ENCODE results near the gene DERA. TPM values are rescaled to one million over a fixed set of nuclear protein-coding genes. Genes with fewer than 3 reads are reported as not detected.

The DERA gene
- total RNA-seq, 1 donor from 2014 or later, result 44.9 TPM

DNA sequence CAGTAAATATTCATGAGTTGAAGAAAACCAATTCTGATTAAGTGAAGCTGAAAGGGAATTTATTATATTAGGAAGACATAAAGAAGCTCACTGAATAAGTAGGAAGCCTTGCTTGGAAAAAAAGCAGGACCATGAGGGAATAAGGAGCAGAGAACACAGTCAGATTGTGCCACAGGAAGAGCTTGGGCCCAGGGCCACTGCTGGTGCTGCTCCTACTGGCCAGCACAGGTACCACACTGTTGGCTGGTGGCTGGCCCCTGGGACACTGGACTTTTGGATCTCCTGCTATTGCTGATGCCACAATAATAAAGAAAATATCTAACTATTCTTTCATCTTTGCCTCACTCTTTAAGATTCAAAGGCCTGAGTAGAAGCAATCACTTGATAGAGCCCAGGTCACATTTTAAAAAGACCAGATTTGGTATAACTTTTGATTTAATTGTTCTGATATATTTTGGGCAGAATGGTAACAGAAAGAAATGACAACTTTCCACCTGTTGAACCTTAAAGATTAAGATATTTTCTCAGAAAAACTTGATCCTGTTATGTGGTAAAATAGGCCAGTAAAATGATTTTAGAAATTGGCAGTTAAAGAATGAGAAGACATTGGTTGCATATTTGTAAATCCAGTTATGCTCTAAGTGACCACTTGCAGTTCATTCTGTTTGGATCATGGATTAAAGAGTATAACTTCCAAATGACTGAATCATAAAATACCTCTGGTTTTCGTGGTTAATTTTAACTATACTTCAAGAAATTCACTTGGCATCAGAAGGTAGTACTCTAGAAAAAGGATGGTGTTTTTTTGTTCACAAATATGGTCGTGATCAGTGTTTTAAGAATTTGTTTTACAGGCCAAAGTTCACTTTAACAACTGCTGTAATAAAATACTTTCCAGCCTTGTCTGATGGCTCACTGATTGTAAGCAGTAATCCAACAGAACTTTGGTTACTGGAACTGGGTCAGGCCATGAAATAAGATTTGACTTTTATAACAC, 68.3 kb downstream of the DERA start:
- H3K4me1 ChIP-seq (ENCODE audit: control insufficient read depth in 3 of 3, insufficient read depth in 3 of 3, low read length in 3 of 3), result peaks cover 4 to 7% (median 5%) of the 10 kb centered on the region in 3 donors
- peaks cover 0 to 17% (median 8%) of the 10 kb centered on the region in 3 donors for H3K36me3 ChIP-seq (ENCODE audit: control insufficient read depth in 3 of 3, insufficient read depth in 3 of 3, low read length in 3 of 3)
- H3K27ac ChIP-seq (ENCODE audit: low read depth, low read length), result peak overlapping the region; percentile 27
- no peaks in the 10 kb centered on the region for H3K9me3 ChIP-seq (ENCODE audit: control insufficient read depth in 3 of 3, low read length in 3 of 3)
- H3K9ac ChIP-seq (ENCODE audit: low read depth in 1 of 3, low read length in 3 of 3), result no peak overlapping the region
- no peak overlapping the region for H3K4me3 ChIP-seq (ENCODE audit: low read length in 3 of 3)
- no peaks in the 10 kb centered on the region for H3K27me3 ChIP-seq (ENCODE audit: control insufficient read depth in 3 of 3, insufficient read depth in 3 of 3, low read length in 3 of 3)

DNA sequence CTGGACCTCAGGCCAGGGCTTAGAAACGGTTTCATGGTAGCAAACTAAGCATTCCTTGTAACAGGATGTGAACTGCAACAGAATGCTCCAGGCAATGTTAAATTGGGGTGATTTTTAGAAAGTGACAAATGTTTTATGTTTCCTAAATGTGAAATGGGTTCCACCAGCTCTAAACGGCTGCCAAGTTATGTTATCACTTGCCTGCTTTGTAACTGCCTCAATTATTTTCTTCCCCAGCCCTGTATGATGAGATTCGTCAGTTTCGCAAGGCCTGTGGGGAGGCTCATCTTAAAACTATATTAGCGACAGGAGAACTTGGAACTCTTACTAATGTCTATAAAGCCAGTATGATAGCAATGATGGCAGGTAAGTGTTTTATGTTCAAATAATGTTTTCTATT, 70.9 kb downstream of the DERA start:
- no peak overlapping the region for H3K27ac ChIP-seq (ENCODE audit: low read depth, low read length)
- peaks cover 0 to 16% (median 8%) of the 10 kb centered on the region in 3 donors for H3K36me3 ChIP-seq (ENCODE audit: control insufficient read depth in 3 of 3, insufficient read depth in 3 of 3, low read length in 3 of 3)
- H3K9ac ChIP-seq (ENCODE audit: low read depth in 1 of 3, low read length in 3 of 3), result no peak overlapping the region
- H3K4me3 ChIP-seq (ENCODE audit: low read length in 3 of 3), result no peak overlapping the region
- H3K9me3 ChIP-seq (ENCODE audit: control insufficient read depth in 3 of 3, low read length in 3 of 3), result no peaks in the 10 kb centered on the region
- no peaks in the 10 kb centered on the region for H3K27me3 ChIP-seq (ENCODE audit: control insufficient read depth in 3 of 3, insufficient read depth in 3 of 3, low read length in 3 of 3)
- H3K4me1 ChIP-seq (ENCODE audit: control insufficient read depth in 3 of 3, insufficient read depth in 3 of 3, low read length in 3 of 3), result peaks cover 4 to 7% (median 5%) of the 10 kb centered on the region in 3 donors

DNA sequence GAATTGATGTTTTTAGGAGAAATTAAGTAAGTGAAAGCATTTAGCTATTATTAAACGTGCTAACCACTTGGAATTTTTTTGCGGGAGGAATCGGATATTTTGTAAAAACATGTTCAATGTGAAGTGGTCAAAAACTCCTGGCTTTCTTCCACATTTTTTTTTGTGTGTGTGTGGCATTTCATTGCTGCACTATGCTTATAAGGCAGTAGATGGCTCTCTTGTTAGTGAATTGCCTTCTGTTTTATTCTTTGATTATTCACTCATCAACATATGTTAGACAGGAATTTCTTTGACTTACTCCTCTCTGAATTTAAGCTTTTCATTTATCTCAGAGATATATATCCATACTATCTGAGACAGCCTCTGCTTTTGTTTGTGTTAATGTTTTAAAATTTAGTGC, 71.3 kb downstream of the DERA start:
- Histone ChIP-seq H3K27me3 (ENCODE audit: control insufficient read depth in 3 of 3, insufficient read depth in 3 of 3, low read length in 3 of 3) (no peaks in the 10 kb centered on the region), H3K4me1 (ENCODE audit: control insufficient read depth in 3 of 3, insufficient read depth in 3 of 3, low read length in 3 of 3) (peaks cover 4 to 7% (median 5%) of the 10 kb centered on the region in 3 donors), H3K9me3 (ENCODE audit: control insufficient read depth in 3 of 3, low read length in 3 of 3) (no peaks in the 10 kb centered on the region), H3K36me3 (ENCODE audit: control insufficient read depth in 3 of 3, insufficient read depth in 3 of 3, low read length in 3 of 3) (peaks cover 0 to 13% (median 8%) of the 10 kb centered on the region in 3 donors), H3K9ac (ENCODE audit: low read depth in 1 of 3, low read length in 3 of 3) (no peak overlapping the region), H3K4me3 (ENCODE audit: low read length in 3 of 3) (no peak overlapping the region), H3K27ac (ENCODE audit: low read depth, low read length) (no peak overlapping the region)

DNA sequence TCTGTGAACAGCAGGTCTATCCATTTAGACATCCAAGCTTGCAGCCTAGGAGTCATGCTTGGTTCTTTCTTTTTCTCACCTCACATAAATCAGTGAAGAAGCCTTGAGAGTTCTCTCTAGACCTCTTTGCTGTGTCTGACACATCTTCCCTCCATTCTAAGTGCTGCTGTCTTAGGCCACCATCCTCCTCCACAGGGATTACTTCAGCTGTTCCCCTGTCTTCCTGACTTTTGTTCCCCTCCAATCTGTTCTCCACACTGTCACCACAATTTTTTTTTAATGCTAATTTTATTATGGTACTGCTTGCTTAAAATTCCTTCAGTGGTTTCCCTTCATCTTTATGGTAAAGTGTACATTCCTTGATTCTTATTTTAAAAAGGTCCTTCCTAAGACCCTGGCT, 71.8 kb downstream of the DERA start:
- Histone ChIP-seq H3K4me1 (ENCODE audit: control insufficient read depth in 3 of 3, insufficient read depth in 3 of 3, low read length in 3 of 3) (peaks cover 8 to 10% (median 9%) of the 10 kb centered on the region in 3 donors), H3K9me3 (ENCODE audit: control insufficient read depth in 3 of 3, low read length in 3 of 3) (no peaks in the 10 kb centered on the region), H3K27ac (ENCODE audit: low read depth, low read length) (no peak overlapping the region), H3K4me3 (ENCODE audit: low read length in 3 of 3) (no peak overlapping the region), H3K27me3 (ENCODE audit: control insufficient read depth in 3 of 3, insufficient read depth in 3 of 3, low read length in 3 of 3) (no peaks in the 10 kb centered on the region), H3K9ac (ENCODE audit: low read depth in 1 of 3, low read length in 3 of 3) (no peak overlapping the region), H3K36me3 (ENCODE audit: control insufficient read depth in 3 of 3, insufficient read depth in 3 of 3, low read length in 3 of 3) (peaks cover 0 to 13% (median 8%) of the 10 kb centered on the region in 3 donors)

DNA sequence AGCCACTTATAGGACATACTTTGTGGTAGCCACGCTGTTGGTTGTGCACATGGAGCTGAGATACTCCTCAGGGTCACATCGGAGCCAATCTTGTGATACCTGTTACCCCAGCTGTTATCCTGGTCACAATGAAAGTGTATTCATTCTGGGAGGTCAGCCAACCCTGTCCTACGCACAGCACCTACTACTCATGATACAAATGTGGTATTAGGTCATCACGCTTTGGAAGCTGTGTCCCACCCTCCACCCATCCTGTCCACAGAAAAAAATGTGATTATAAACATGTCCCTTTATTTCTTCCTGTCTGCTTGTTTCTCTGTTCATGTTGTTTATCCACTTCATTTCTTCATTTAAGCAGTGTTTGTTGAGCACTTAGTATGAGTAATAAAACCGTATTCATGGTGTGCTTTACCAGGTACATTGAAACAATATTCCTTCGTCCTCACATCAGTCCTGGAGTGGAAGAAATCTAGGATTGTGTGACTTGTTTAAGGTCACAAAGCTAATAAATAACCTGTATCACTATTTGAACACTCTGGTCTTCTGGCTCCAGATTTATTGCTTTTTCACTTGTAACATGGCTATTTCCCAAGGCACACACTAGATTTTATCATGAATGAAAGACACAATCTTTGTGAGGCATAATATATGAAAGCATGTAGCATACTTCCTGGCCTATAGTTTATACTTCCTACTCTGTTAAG, 73.1 kb downstream of the DERA start:
- Histone ChIP-seq H3K36me3 (ENCODE audit: control insufficient read depth in 3 of 3, insufficient read depth in 3 of 3, low read length in 3 of 3) (peaks cover 0 to 22% (median 8%) of the 10 kb centered on the region in 3 donors), H3K4me1 (ENCODE audit: control insufficient read depth in 3 of 3, insufficient read depth in 3 of 3, low read length in 3 of 3) (peaks cover 5 to 10% (median 6%) of the 10 kb centered on the region in 3 donors), H3K9me3 (ENCODE audit: control insufficient read depth in 3 of 3, low read length in 3 of 3) (no peaks in the 10 kb centered on the region), H3K9ac (ENCODE audit: low read depth in 1 of 3, low read length in 3 of 3) (no peak overlapping the region), H3K4me3 (ENCODE audit: low read length in 3 of 3) (no peak overlapping the region), H3K27me3 (ENCODE audit: control insufficient read depth in 3 of 3, insufficient read depth in 3 of 3, low read length in 3 of 3) (no peaks in the 10 kb centered on the region), H3K27ac (ENCODE audit: low read depth, low read length) (no peak overlapping the region)

DNA sequence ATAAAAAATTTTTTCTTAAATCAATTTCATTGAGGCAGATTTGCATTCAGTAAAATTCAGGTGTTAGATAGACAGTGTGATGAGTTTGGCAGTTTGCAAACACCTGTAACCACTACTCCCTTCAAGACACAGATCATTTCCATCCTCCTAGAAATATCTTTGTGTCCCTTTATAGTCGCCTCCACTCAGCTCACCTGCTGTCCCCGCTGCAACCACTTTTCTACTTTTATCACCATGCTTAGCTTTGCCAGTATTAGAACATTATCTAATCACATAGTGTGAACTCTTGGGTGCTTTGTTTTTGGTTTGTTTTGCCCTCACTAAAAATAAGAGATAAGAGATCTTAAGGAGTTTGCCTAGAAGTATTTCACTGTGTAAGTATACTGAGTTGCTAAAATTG, 73.8 kb downstream of the DERA start:
- H3K27me3 ChIP-seq (ENCODE audit: control insufficient read depth in 3 of 3, insufficient read depth in 3 of 3, low read length in 3 of 3), result no peaks in the 10 kb centered on the region
- H3K4me1 ChIP-seq (ENCODE audit: control insufficient read depth in 3 of 3, insufficient read depth in 3 of 3, low read length in 3 of 3), result peaks cover 5 to 9% (median 6%) of the 10 kb centered on the region in 3 donors
- peaks cover 0 to 22% (median 8%) of the 10 kb centered on the region in 3 donors for H3K36me3 ChIP-seq (ENCODE audit: control insufficient read depth in 3 of 3, insufficient read depth in 3 of 3, low read length in 3 of 3)
- no peaks in the 10 kb centered on the region for H3K9me3 ChIP-seq (ENCODE audit: control insufficient read depth in 3 of 3, low read length in 3 of 3)
- no peak overlapping the region for H3K27ac ChIP-seq (ENCODE audit: low read depth, low read length)
- no peak overlapping the region for H3K9ac ChIP-seq (ENCODE audit: low read depth in 1 of 3, low read length in 3 of 3)
- H3K4me3 ChIP-seq (ENCODE audit: low read length in 3 of 3), result no peak overlapping the region

DNA sequence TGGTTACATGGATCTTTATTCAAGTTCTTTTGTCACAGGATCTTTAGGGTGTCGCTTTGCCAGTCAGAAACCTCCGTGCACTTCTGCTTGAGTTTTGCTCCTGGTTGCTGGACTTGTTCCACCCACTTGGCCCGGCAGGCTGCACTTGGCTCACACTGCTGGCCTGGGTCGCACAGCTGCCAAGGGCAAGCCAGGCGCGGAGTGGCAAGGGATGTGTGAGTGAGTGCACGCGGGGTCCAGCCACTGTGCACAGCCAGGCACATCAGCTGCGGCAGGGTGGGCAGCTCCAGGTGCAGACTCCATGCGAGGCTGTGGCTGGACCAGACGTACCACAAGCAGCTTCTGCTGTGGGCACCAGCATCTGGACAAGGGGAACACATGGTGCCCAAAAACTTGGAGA, 76.6 kb downstream of the DERA start:
- Histone ChIP-seq H3K36me3 (ENCODE audit: control insufficient read depth in 3 of 3, insufficient read depth in 3 of 3, low read length in 3 of 3) (peaks cover 0 to 21% (median 8%) of the 10 kb centered on the region in 3 donors), H3K4me3 (ENCODE audit: low read length in 3 of 3) (no peak overlapping the region), H3K9ac (ENCODE audit: low read depth in 1 of 3, low read length in 3 of 3) (no peak overlapping the region), H3K9me3 (ENCODE audit: control insufficient read depth in 3 of 3, low read length in 3 of 3) (no peaks in the 10 kb centered on the region), H3K27me3 (ENCODE audit: control insufficient read depth in 3 of 3, insufficient read depth in 3 of 3, low read length in 3 of 3) (no peaks in the 10 kb centered on the region), H3K27ac (ENCODE audit: low read depth, low read length) (no peak overlapping the region), H3K4me1 (ENCODE audit: control insufficient read depth in 3 of 3, insufficient read depth in 3 of 3, low read length in 3 of 3) (peaks cover 5 to 6% (median 6%) of the 10 kb centered on the region in 3 donors)

DNA sequence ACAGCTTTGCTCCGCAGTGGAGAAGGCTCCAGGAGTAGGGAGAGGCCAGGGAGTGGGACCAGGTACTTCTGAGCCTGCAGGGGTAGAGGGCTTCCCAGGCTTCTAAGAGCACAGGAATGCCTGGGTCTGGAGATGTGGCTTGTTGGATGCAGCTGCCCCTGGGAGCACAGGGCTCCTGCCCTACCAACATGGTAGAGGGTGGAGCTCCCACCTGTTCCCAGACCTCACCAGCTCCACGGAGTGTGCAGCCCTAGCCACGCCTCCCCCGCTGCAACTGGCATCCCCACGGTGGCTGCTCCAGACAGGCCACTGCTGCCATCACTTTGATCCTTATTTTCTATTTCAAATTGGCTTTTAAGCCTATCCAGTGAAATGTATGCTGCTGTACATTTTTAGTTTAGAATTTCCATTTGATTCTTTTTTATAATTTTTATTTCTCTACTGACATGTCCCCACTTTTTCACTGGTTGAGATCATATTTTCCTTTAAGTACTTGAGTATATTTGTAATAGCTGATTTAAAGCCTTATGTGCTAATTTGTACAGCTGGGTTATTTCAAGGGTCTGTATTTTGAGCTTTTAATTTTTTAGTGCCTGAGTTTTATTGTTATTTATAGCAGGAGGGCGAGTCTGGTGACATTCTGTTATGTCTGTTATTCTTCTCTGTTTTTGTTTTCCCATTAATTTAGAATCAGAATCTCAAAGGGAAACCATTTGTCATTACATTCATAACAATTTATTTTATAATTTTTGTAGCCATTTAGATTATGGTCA, 78.0 kb downstream of the DERA start:
- Histone ChIP-seq H3K27me3 (ENCODE audit: control insufficient read depth in 3 of 3, insufficient read depth in 3 of 3, low read length in 3 of 3) (no peaks in the 10 kb centered on the region), H3K4me3 (ENCODE audit: low read length in 3 of 3) (no peak overlapping the region), H3K4me1 (ENCODE audit: control insufficient read depth in 3 of 3, insufficient read depth in 3 of 3, low read length in 3 of 3) (peaks cover 2 to 6% (median 5%) of the 10 kb centered on the region in 3 donors), H3K27ac (ENCODE audit: low read depth, low read length) (no peak overlapping the region), H3K9ac (ENCODE audit: low read depth in 1 of 3, low read length in 3 of 3) (no peak overlapping the region), H3K36me3 (ENCODE audit: control insufficient read depth in 3 of 3, insufficient read depth in 3 of 3, low read length in 3 of 3) (peaks cover 0 to 11% (median 0%) of the 10 kb centered on the region in 3 donors), H3K9me3 (ENCODE audit: control insufficient read depth in 3 of 3, low read length in 3 of 3) (no peaks in the 10 kb centered on the region)

DNA sequence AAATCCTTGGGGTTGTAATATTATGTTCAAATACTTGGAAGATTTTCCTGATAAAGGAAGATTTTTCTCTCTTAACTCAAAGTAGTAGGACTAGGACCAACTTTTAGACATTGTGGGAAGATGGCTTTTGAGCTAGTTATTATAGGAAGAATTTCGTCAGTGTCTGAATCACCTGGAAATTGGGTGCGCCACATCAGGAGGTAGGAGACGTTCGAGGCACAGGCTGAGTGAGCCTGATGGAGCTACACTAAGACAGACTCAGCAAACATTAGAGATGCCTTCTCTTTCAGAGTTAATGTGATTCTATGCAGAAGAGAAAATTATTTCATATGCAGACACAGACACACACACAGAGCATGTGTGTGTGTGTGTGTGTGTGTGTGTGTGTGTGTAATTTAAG, 84.7 kb downstream of the DERA start:
- no peak overlapping the region for H3K27ac ChIP-seq (ENCODE audit: low read depth, low read length)
- peaks cover 0 to 2% (median 0%) of the 10 kb centered on the region in 3 donors for H3K36me3 ChIP-seq (ENCODE audit: control insufficient read depth in 3 of 3, insufficient read depth in 3 of 3, low read length in 3 of 3)
- H3K9ac ChIP-seq (ENCODE audit: low read depth in 1 of 3, low read length in 3 of 3), result no peak overlapping the region
- H3K27me3 ChIP-seq (ENCODE audit: control insufficient read depth in 3 of 3, insufficient read depth in 3 of 3, low read length in 3 of 3), result no peaks in the 10 kb centered on the region
- no peaks in the 10 kb centered on the region for H3K9me3 ChIP-seq (ENCODE audit: control insufficient read depth in 3 of 3, low read length in 3 of 3)
- H3K4me3 ChIP-seq (ENCODE audit: low read length in 3 of 3), result peak overlapping the region in 1 of 3 donors; percentile 28
- peaks cover 0 to 8% (median 3%) of the 10 kb centered on the region in 3 donors for H3K4me1 ChIP-seq (ENCODE audit: control insufficient read depth in 3 of 3, insufficient read depth in 3 of 3, low read length in 3 of 3)

All from skeletal muscle tissue (tissue), 4 donors.